ENCODE measurements around the gene RASL10B.

Gene RASL10B

GRCh38 chr17:35766489-35766877 lies 35.0 kb downstream of the RASL10B start:
- DNase-seq: no peak

- DNase-seq: peak; percentile 49
These were observed 35.6 kb downstream of the RASL10B start for GRCh38 chr17:35766903-35767510.

GRCh38 chr17:35768797-35769196 lies 37.4 kb downstream of the RASL10B start:
- no peak for DNase-seq

- DNase-seq: no peak
These were observed 38.6 kb downstream of the RASL10B start for GRCh38 chr17:35769895-35770486.

- no peak for DNase-seq
These were observed 41.7 kb downstream of the RASL10B start for GRCh38 chr17:35773129-35773528.

GRCh38 chr17:35773679-35774425 lies 42.4 kb downstream of the RASL10B start:
- no peak for DNase-seq

- peak; percentile 53 for DNase-seq
These were observed 43.1 kb downstream of the RASL10B start for GRCh38 chr17:35774499-35774898.

- DNase-seq: no peak
These were observed 43.6 kb downstream of the RASL10B start for GRCh38 chr17:35775039-35775438.

- no peak for DNase-seq
These were observed 44.1 kb downstream of the RASL10B start for GRCh38 chr17:35775583-35775982.

GRCh38 chr17:35778641-35779196 lies 47.3 kb downstream of the RASL10B start:
- DNase-seq: no peak

- no peak for DNase-seq
These were observed 49.5 kb downstream of the RASL10B start for GRCh38 chr17:35780950-35781349.

GRCh38 chr17:35784895-35785294 lies 53.5 kb downstream of the RASL10B start:
- DNase-seq: no peak

- DNase-seq: no peak
These were observed 55.5 kb downstream of the RASL10B start for GRCh38 chr17:35786941-35787432.

- peak; percentile 86 for DNase-seq
These were observed 57.3 kb downstream of the RASL10B start for GRCh38 chr17:35788477-35789368.

- no peak for DNase-seq
These were observed 59.4 kb downstream of the RASL10B start for GRCh38 chr17:35790841-35791240.

GRCh38 chr17:35791681-35792350 lies 60.4 kb downstream of the RASL10B start:
- DNase-seq: no peak

Measured in fibroblast of upper back skin (primary cell).